ENCODE results near the gene TMEM60. TPM values are rescaled to one million over a fixed set of nuclear protein-coding genes. Genes with fewer than 3 reads are reported as not detected.

Gene TMEM60
- total RNA-seq, 1 donor from 2014 or later, result 20.7 TPM

- Mint-ChIP-seq H3K4me1 (ENCODE audit: low read depth) (peaks cover 23% of the 10 kb centered on the region), H3K27ac (no peak overlapping the region), H3K27me3 (no peaks in the 10 kb centered on the region), H3K9me3 (ENCODE audit: low read depth) (peaks cover 18% of the 10 kb centered on the region), H3K36me3 (ENCODE audit: insufficient read depth) (peaks cover 9% of the 10 kb centered on the region), H3K4me3 (ENCODE audit: low read depth) (no peak overlapping the region)
- TF ChIP-seq CTCF (IDR thresholded peaks at IDR 0.05; ENCODE audit: unreplicated experiment), result no peak
- no peak for DNase-seq (ENCODE audit: low spot score, unreplicated experiment)
Measured at GRCh38 chr7:77802557-77803405, 4.5 kb upstream of the TMEM60 start.

GRCh38 chr7:77800730-77801129 lies 2.5 kb upstream of the TMEM60 start:
- H3K27me3 Mint-ChIP-seq, result no peaks in the 10 kb centered on the region
- peaks cover 36% of the 10 kb centered on the region for H3K4me1 Mint-ChIP-seq (ENCODE audit: low read depth)
- H3K4me3 Mint-ChIP-seq (ENCODE audit: low read depth), result no peak overlapping the region
- peaks cover 3% of the 10 kb centered on the region for H3K9me3 Mint-ChIP-seq (ENCODE audit: low read depth)
- no peak overlapping the region for H3K27ac Mint-ChIP-seq
- no peak for DNase-seq (ENCODE audit: low spot score, unreplicated experiment)
- TF ChIP-seq CTCF (IDR thresholded peaks at IDR 0.05; ENCODE audit: unreplicated experiment), result no peak
- H3K36me3 Mint-ChIP-seq (ENCODE audit: insufficient read depth), result peaks cover 3% of the 10 kb centered on the region

- H3K27me3 Mint-ChIP-seq, result no peaks in the 10 kb centered on the region
- TF ChIP-seq CTCF (IDR thresholded peaks at IDR 0.05; ENCODE audit: unreplicated experiment), result no peak
Measured at GRCh38 chr7:77800158-77800557, 1.9 kb upstream of the TMEM60 start.

GRCh38 chr7:77799078-77799964 lies 1.1 kb upstream of the TMEM60 start:
- H3K4me1 Mint-ChIP-seq (ENCODE audit: low read depth), result peaks cover 26% of the 10 kb centered on the region
- no peaks in the 10 kb centered on the region for H3K27me3 Mint-ChIP-seq
- TF ChIP-seq CTCF (IDR thresholded peaks at IDR 0.05; ENCODE audit: unreplicated experiment), result peak; percentile 10
- peak overlapping the region; percentile 97 for H3K4me3 Mint-ChIP-seq (ENCODE audit: low read depth)
- no peaks in the 10 kb centered on the region for H3K36me3 Mint-ChIP-seq (ENCODE audit: insufficient read depth)
- DNase-seq (ENCODE audit: low spot score, unreplicated experiment), result peak; percentile 42
- no peaks in the 10 kb centered on the region for H3K9me3 Mint-ChIP-seq (ENCODE audit: low read depth)
- peak overlapping the region; percentile 99 for H3K27ac Mint-ChIP-seq

More at GRCh38 chr7:77800158-77800557, 1.9 kb upstream of the TMEM60 start:
- H3K36me3 Mint-ChIP-seq (ENCODE audit: insufficient read depth), result peaks cover 1% of the 10 kb centered on the region
- H3K27ac Mint-ChIP-seq, result peak overlapping the region; percentile 99
- DNase-seq (ENCODE audit: low spot score, unreplicated experiment), result no peak
- H3K9me3 Mint-ChIP-seq (ENCODE audit: low read depth), result peaks cover 1% of the 10 kb centered on the region
- peak overlapping the region; percentile 97 for H3K4me3 Mint-ChIP-seq (ENCODE audit: low read depth)
- H3K4me1 Mint-ChIP-seq (ENCODE audit: low read depth), result peaks cover 32% of the 10 kb centered on the region

- peak overlapping the region; percentile 99 for H3K27ac Mint-ChIP-seq
- no peak for DNase-seq (ENCODE audit: low spot score, unreplicated experiment)
- H3K4me3 Mint-ChIP-seq (ENCODE audit: low read depth), result peak overlapping the region; percentile 97
- H3K36me3 Mint-ChIP-seq (ENCODE audit: insufficient read depth), result peaks cover 4% of the 10 kb centered on the region
- no peak for TF ChIP-seq CTCF (IDR thresholded peaks at IDR 0.05; ENCODE audit: unreplicated experiment)
- no peaks in the 10 kb centered on the region for H3K9me3 Mint-ChIP-seq (ENCODE audit: low read depth)
- peaks cover 26% of the 10 kb centered on the region for H3K4me1 Mint-ChIP-seq (ENCODE audit: low read depth)
- H3K27me3 Mint-ChIP-seq, result no peaks in the 10 kb centered on the region
Measured at GRCh38 chr7:77797734-77798393, 370 bp downstream of the TMEM60 start.
